Bronchial epithelial cell (primary cell): ENCODE measurements around the gene PDE4B. TPM values are rescaled to one million over a fixed set of nuclear protein-coding genes. Genes with fewer than 3 reads are reported as not detected.
"Not testable (repeated sequence)": the region's sequence is repeated elsewhere in the genome, so short reads cannot be mapped to it uniquely, and the experiment has no call there.

ENCODE experiments used
- DNase-seq: peaks from one replicate; pipeline ENCODE4 v3.0.0-alpha.2; 2010; ENCODE audit warnings: low read depth
- FAIRE-seq: peaks from 2 replicates; lab custom pipeline; 2011; peaks lifted over from hg19 to GRCh38; lab: Jason Lieb, UNC
- H3K27me3 ChIP-seq: 2 replicates; pipeline ENCODE4 v1.5.1; 2011; ENCODE audit warnings: low read length; ENCODE audit not compliant: control insufficient read depth, insufficient read depth
- H3K36me3 ChIP-seq: 2 replicates; pipeline ENCODE4 v1.5.1; 2011; ENCODE audit warnings: low read length; ENCODE audit not compliant: control insufficient read depth, insufficient read depth
- H3K4me3 ChIP-seq: 2 replicates; pipeline ENCODE4 v1.5.1; 2011; ENCODE audit warnings: mild to moderate bottlenecking, low read depth, low read length, control low read depth
- total RNA-seq: library from RNA; depleted of rRNA; stranded (reverse); fragments of >200 nt; gene quantifications from 2 replicates; pipeline ENCODE4 v1.2.1, GENCODE V29; 2014
- TF ChIP-seq, protein P1 (sequence below): IDR thresholded peaks from 2 replicates; pipeline ENCODE4 v1.5.1; 2011; ENCODE audit warnings: mild to moderate bottlenecking, moderate library complexity, low read length, control low read depth, inconsistent platforms; ENCODE audit not compliant: insufficient read depth, severe bottlenecking

PDE4B gene
- total RNA-seq, 1 donor from 2014 or later, result 0.26 TPM

GRCh38 chr1:65964123-65964522 lies 171.4 kb downstream of the PDE4B start:
- TF ChIP-seq, protein P1, sequence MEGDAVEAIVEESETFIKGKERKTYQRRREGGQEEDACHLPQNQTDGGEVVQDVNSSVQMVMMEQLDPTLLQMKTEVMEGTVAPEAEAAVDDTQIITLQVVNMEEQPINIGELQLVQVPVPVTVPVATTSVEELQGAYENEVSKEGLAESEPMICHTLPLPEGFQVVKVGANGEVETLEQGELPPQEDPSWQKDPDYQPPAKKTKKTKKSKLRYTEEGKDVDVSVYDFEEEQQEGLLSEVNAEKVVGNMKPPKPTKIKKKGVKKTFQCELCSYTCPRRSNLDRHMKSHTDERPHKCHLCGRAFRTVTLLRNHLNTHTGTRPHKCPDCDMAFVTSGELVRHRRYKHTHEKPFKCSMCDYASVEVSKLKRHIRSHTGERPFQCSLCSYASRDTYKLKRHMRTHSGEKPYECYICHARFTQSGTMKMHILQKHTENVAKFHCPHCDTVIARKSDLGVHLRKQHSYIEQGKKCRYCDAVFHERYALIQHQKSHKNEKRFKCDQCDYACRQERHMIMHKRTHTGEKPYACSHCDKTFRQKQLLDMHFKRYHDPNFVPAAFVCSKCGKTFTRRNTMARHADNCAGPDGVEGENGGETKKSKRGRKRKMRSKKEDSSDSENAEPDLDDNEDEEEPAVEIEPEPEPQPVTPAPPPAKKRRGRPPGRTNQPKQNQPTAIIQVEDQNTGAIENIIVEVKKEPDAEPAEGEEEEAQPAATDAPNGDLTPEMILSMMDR, result no peak
- no peak for DNase-seq
- H3K27me3 ChIP-seq, result no peaks in the 10 kb centered on the region
- no peaks in the 10 kb centered on the region for H3K36me3 ChIP-seq
- FAIRE-seq, result no peak
- no peak overlapping the region for H3K4me3 ChIP-seq

DNA sequence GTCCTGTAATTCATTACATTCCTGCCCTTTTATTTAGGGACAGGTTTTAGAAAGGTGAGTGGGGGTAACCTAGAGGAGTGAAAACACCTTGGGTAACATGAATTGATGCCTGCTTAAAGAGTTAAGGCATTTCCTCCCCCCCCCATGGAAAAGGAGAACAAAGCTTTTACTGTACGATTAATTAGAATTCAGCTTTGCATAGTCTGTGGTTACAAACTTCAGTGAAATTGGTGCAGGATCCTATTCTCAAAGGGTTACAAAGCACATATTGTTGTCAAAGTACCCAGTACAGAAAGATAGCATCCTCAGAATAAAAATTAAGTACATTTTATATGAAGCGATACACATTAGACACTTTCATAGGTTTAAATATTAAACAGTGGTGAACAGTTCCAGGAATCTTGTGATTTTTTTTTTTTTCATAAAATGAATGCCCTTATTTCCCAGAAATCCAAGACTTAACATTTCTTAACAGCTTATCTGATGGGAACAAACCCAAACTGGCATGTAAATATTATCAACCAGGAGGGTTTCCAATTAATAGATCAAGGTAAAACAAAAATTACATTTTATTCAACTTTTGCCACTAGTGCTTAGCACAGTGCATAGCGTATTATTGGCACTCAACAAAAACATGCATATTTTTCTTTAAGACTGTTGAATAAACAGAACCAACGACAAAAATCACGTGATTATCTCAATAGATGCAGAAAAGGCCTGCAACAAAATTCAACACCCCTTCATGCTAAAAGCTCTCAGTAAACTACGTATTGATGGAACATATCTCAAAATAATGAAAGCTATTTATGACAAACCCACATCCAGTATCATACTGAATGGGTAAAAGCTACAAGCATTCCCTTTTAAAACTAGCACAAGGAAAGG lies 172.7 kb downstream of the PDE4B start:
- H3K4me3 ChIP-seq, result no peak overlapping the region
- no peak for FAIRE-seq
- TF ChIP-seq, protein P1, result no peak

DNA sequence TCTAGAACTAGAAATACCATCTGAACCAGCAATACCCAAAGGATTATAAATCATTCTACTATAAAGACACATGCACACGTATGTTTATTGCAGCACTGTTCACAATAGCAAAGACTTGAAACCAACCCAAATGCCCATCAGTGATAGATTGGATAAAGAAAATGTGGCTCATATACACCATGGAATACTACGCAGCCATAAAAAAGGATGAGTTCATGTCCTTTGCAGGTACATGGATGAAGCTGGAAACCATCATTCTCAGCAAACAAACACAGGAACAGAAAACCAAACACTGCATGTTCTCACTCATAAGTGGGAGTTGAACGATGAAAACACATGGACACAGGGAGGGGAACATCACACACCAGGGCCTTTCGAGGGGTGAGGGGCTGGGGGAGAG lies 174.8 kb downstream of the PDE4B start:
- H3K27me3 ChIP-seq, DNase-seq, H3K4me3 ChIP-seq, FAIRE-seq, H3K36me3 ChIP-seq: not testable (repeated sequence)

More for the DNA sequence above, 172.7 kb downstream of the PDE4B start:
- no peak for DNase-seq
- no peaks in the 10 kb centered on the region for H3K36me3 ChIP-seq
- H3K27me3 ChIP-seq, result no peaks in the 10 kb centered on the region

- no peaks in the 10 kb centered on the region for H3K27me3 ChIP-seq
- FAIRE-seq, result no peak
- DNase-seq, result no peak
Observed at GRCh38 chr1:65971547-65971946, 178.9 kb downstream of the PDE4B start.

GRCh38 chr1:65975708-65976107 lies 183.0 kb downstream of the PDE4B start:
- H3K4me3 ChIP-seq, result no peak overlapping the region
- FAIRE-seq (no peak), DNase-seq (no peak)
- TF ChIP-seq, protein P1, result no peak
- no peaks in the 10 kb centered on the region for H3K36me3 ChIP-seq
- H3K27me3 ChIP-seq, result no peaks in the 10 kb centered on the region

More at GRCh38 chr1:65971547-65971946, 178.9 kb downstream of the PDE4B start:
- TF ChIP-seq, protein P1, result no peak
- H3K36me3 ChIP-seq, result no peaks in the 10 kb centered on the region
- H3K4me3 ChIP-seq, result no peak overlapping the region

GRCh38 chr1:65979136-65980044 lies 186.7 kb downstream of the PDE4B start:
- no peaks in the 10 kb centered on the region for H3K36me3 ChIP-seq
- no peak overlapping the region for H3K4me3 ChIP-seq
- FAIRE-seq (no peak), DNase-seq (no peak)
- TF ChIP-seq, protein P1, result no peak
- H3K27me3 ChIP-seq, result no peaks in the 10 kb centered on the region
